Activated T-helper 1 cell treated with Interleukin-2 at 50 U/mL for 16 hours (primary cell): ENCODE results near the gene GRHL3.

Experiments
- DNase-seq: peaks from one replicate; pipeline ENCODE4 v3.0.0-alpha.2; 2020; ENCODE audit warnings: low read depth

The GRHL3 gene

GRCh38 chr1:24374891-24375786 is 56.0 kb downstream of the GRHL3 start:
- no peak for DNase-seq

- no peak for DNase-seq
Observed at GRCh38 chr1:24379733-24380315, 60.7 kb downstream of the GRHL3 start.

- DNase-seq, result no peak
Observed at GRCh38 chr1:24380508-24380907, 61.4 kb downstream of the GRHL3 start.

GRCh38 chr1:24381256-24381655 is 62.1 kb downstream of the GRHL3 start:
- DNase-seq, result no peak

GRCh38 chr1:24382165-24382577 is 63.0 kb downstream of the GRHL3 start:
- no peak for DNase-seq

- no peak for DNase-seq
Observed at GRCh38 chr1:24383381-24383940, 64.3 kb downstream of the GRHL3 start.

- DNase-seq, result peak; percentile 24
Observed at GRCh38 chr1:24384251-24385090, 65.3 kb downstream of the GRHL3 start.

GRCh38 chr1:24385160-24385940 is 66.2 kb downstream of the GRHL3 start:
- DNase-seq, result no peak

- no peak for DNase-seq
Observed at GRCh38 chr1:24386241-24386640, 67.1 kb downstream of the GRHL3 start.

GRCh38 chr1:24386931-24387330 is 67.8 kb downstream of the GRHL3 start:
- DNase-seq, result no peak

GRCh38 chr1:24387636-24388175 is 68.5 kb downstream of the GRHL3 start:
- DNase-seq, result no peak

- no peak for DNase-seq
Observed at GRCh38 chr1:24388331-24388885, 69.3 kb downstream of the GRHL3 start.

- no peak for DNase-seq
Observed at GRCh38 chr1:24389231-24389678, 70.1 kb downstream of the GRHL3 start.

- DNase-seq, result peak; percentile 49
Observed at GRCh38 chr1:24390924-24391782, 72.0 kb downstream of the GRHL3 start.

GRCh38 chr1:24391882-24392603 is 72.9 kb downstream of the GRHL3 start:
- DNase-seq, result peak; percentile 50

- no peak for DNase-seq
Observed at GRCh38 chr1:24392604-24392946, 73.4 kb downstream of the GRHL3 start.

GRCh38 chr1:24392982-24393650 is 74.0 kb downstream of the GRHL3 start:
- no peak for DNase-seq

- no peak for DNase-seq
Observed at GRCh38 chr1:24393892-24394291, 74.7 kb downstream of the GRHL3 start.

GRCh38 chr1:24400065-24400464 is 80.9 kb downstream of the GRHL3 start:
- no peak for DNase-seq
